Cardiac muscle cell (in vitro differentiated cells and primary cell): ENCODE results near the gene SALL2. TPM values are rescaled to one million over a fixed set of nuclear protein-coding genes. Genes with fewer than 3 reads are reported as not detected.

Experiments
- DNase-seq, 2 donors: peaks; one replicate each; pipeline versions ENCODE4 v3.0.0 to v3.0.0-alpha.2; 2010 to 2017; ENCODE audit warnings: low read depth in 1 of 2, low spot score in 1 of 2
- H3K27ac ChIP-seq: fragments of 200-600 bp; sonication (generic); 2 replicates; pipeline ENCODE4 v1.5.1; 2016
- H3K27me3 ChIP-seq: fragments of 200-600 bp; sonication (generic); 2 replicates; pipeline ENCODE4 v1.6.0; 2016; ENCODE audit warnings: control low read depth
- H3K36me3 ChIP-seq: fragments of 200-600 bp; sonication (generic); 2 replicates; pipeline ENCODE4 v1.5.1; 2016; ENCODE audit warnings: control low read depth
- H3K4me1 ChIP-seq: fragments of 200-600 bp; sonication (generic); 2 replicates; pipeline ENCODE4 v1.8.1; 2017; ENCODE audit warnings: low read depth, mild to moderate bottlenecking, mixed run types
- H3K4me3 ChIP-seq: fragments of 200-600 bp; sonication (generic); 2 replicates; pipeline ENCODE4 v1.5.1; 2016; ENCODE audit warnings: mild to moderate bottlenecking
- H3K9me3 ChIP-seq: fragments of 200-600 bp; sonication (generic); 2 replicates; pipeline ENCODE4 v1.5.1; 2017; ENCODE audit warnings: low read depth, mild to moderate bottlenecking, control low read depth
- CTCF ChIP-seq: IDR thresholded peaks from 2 replicates; pipeline ENCODE4 v1.5.1; 2012; ENCODE audit warnings: low read depth, mild to moderate bottlenecking, low read length
- polyA plus RNA-seq: library from polyadenylated mRNA; unstranded; fragments of >200 nt; fragmentation: Nextera tagmentation; extraction: Ambion mirVana; gene quantifications from 2 replicates; pipeline ENCODE4 v1.2.1, GENCODE V29; 2016
- total RNA-seq: library from RNA; depleted of rRNA; stranded (reverse); fragments of >200 nt; gene quantifications from 2 replicates; pipeline ENCODE4 v1.2.3, GENCODE V29; 2016

SALL2 gene
- total and polyA plus RNA-seq, 2 experiments from 2014 or later = 32.5 to 74.6 TPM

GRCh38 chr14:21534576-21534975 lies 8.4 kb upstream of the SALL2 start:
- H3K4me1 ChIP-seq = peaks cover 14% of the 10 kb centered on the region
- no peaks in the 10 kb centered on the region for H3K9me3 ChIP-seq
- no peak overlapping the region for H3K4me3 ChIP-seq
- no peak for TF ChIP-seq CTCF
- H3K27me3 ChIP-seq = no peaks in the 10 kb centered on the region
- no peak overlapping the region for H3K27ac ChIP-seq
- H3K36me3 ChIP-seq = no peaks in the 10 kb centered on the region
- DNase-seq = no peak

- Histone ChIP-seq H3K4me3 (no peak overlapping the region), H3K9me3 (no peaks in the 10 kb centered on the region), H3K27ac (no peak overlapping the region), H3K36me3 (no peaks in the 10 kb centered on the region), H3K4me1 (peaks cover 1% of the 10 kb centered on the region), H3K27me3 (no peaks in the 10 kb centered on the region)
- TF ChIP-seq CTCF = no peak
- no peak for DNase-seq
These were observed 7.1 kb upstream of the SALL2 start for GRCh38 chr14:21533294-21533693.

GRCh38 chr14:21529515-21529914 lies 3.4 kb upstream of the SALL2 start:
- Histone ChIP-seq H3K4me1 (peaks cover 4% of the 10 kb centered on the region), H3K36me3 (no peaks in the 10 kb centered on the region), H3K27me3 (no peaks in the 10 kb centered on the region), H3K27ac (no peak overlapping the region), H3K4me3 (no peak overlapping the region), H3K9me3 (no peaks in the 10 kb centered on the region)
- DNase-seq = no peak
- no peak for TF ChIP-seq CTCF

GRCh38 chr14:21528381-21529348 lies 2.5 kb upstream of the SALL2 start:
- peaks cover 4% of the 10 kb centered on the region for H3K4me1 ChIP-seq
- no peaks in the 10 kb centered on the region for H3K27me3 ChIP-seq
- peak in 1 of 2 donors; percentile 75 for DNase-seq
- peak overlapping the region; percentile 19 for H3K27ac ChIP-seq
- no peaks in the 10 kb centered on the region for H3K36me3 ChIP-seq
- no peak for TF ChIP-seq CTCF
- H3K4me3 ChIP-seq = no peak overlapping the region
- no peaks in the 10 kb centered on the region for H3K9me3 ChIP-seq

- no peaks in the 10 kb centered on the region for H3K9me3 ChIP-seq
- no peak for TF ChIP-seq CTCF
- H3K27ac ChIP-seq = peak overlapping the region; percentile 79
- no peak for DNase-seq
- peaks cover 4% of the 10 kb centered on the region for H3K4me1 ChIP-seq
- H3K4me3 ChIP-seq = peak overlapping the region; percentile 87
- no peaks in the 10 kb centered on the region for H3K36me3 ChIP-seq
- H3K27me3 ChIP-seq = no peaks in the 10 kb centered on the region
These were observed 1.2 kb upstream of the SALL2 start for GRCh38 chr14:21527318-21527679.
